Measurements from ENCODE around the gene ELOF1. TPM values are rescaled to one million over a fixed set of nuclear protein-coding genes. Genes with fewer than 3 reads are reported as not detected.

The ELOF1 gene
- polyA plus RNA-seq, 1 of the 3 experiments (the other 2 are of a cell fraction): 157 TPM

DNA sequence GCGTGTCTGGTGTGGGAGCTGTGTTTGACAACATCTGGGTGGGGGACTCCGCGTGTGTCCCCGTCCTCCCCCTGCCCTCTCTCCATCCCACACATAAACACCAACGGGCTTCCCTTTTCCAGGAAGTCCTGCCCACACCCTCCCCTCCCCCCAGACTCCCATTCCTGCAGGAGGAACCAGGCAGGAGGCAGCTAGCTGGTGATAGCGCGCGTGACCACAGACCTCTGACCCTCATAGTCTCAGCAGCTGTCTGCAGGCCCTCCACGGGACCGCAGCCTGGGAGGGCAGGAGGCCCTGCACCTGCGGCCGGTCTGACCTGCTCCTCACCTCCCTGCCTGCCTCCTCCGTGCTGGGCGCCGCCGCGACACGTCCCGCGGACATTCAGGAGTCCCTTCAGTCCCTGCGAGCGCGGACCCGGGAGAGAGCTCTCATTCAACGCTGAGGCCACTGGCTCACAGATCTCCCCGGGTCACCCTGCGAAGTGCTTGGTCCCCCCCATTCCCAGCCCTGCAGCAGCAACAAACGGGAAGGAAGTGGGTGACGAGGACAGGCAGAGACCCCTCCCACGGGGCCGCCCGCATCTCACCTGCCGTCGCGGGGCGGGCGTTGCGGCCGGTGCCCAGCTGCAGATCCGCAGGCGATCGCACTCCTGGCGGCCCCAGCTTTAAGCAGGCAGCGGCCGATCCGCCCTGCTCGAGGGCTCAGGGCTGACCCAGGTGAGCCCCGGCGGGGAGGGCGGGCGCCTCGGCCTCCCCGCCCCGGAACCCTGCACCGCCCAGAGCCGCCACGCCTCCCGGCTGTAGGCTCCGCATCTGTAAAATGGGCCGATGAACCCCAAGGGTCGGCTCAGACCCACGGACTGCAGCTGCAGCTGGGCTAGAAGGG lies 19.5 kb upstream of the ELOF1 start:
- H3K9me2 ChIP-seq: no peaks in the 10 kb centered on the region
- DNase-seq: peak; percentile 43
- H3K27me3 ChIP-seq (ENCODE audit: insufficient read depth): no peaks in the 10 kb centered on the region
- H3K4me2 ChIP-seq: no peak overlapping the region
- no peaks in the 10 kb centered on the region for H3F3A ChIP-seq (replicated peaks; ENCODE audit: insufficient read depth)
- POLR2A ChIA-PET: interaction anchor here (1.2 kb wide), 1 partner anchor 20 kb away, joined by 3 read pairs; the partner anchor contains the start of gene ELOF1
- no peaks in the 10 kb centered on the region; a peak in 1 of 4 replicates for H3K4me1 ChIP-seq (ENCODE audit: control insufficient read depth in 1 of 2, insufficient read depth in 2 of 2, low read depth in 1 of 2, low read length in 1 of 2)
- no peaks in the 10 kb centered on the region for H3K9me3 ChIP-seq
- no peak for TF ChIP-seq MXI1 (IDR thresholded peaks at IDR 0.05; ENCODE audit: low read depth, low read length)
- no peak for TF ChIP-seq MEF2A (IDR thresholded peaks at IDR 0.05; ENCODE audit: borderline replicate concordance, low read depth)
- TF ChIP-seq, protein P1, sequence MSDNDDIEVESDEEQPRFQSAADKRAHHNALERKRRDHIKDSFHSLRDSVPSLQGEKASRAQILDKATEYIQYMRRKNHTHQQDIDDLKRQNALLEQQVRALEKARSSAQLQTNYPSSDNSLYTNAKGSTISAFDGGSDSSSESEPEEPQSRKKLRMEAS (IDR thresholded peaks at IDR 0.05; ENCODE audit: low read depth): no peak
- TF ChIP-seq, protein P2, sequence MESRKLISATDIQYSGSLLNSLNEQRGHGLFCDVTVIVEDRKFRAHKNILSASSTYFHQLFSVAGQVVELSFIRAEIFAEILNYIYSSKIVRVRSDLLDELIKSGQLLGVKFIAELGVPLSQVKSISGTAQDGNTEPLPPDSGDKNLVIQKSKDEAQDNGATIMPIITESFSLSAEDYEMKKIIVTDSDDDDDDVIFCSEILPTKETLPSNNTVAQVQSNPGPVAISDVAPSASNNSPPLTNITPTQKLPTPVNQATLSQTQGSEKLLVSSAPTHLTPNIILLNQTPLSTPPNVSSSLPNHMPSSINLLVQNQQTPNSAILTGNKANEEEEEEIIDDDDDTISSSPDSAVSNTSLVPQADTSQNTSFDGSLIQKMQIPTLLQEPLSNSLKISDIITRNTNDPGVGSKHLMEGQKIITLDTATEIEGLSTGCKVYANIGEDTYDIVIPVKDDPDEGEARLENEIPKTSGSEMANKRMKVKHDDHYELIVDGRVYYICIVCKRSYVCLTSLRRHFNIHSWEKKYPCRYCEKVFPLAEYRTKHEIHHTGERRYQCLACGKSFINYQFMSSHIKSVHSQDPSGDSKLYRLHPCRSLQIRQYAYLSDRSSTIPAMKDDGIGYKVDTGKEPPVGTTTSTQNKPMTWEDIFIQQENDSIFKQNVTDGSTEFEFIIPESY (IDR thresholded peaks at IDR 0.05; ENCODE audit: borderline replicate concordance, low read depth): no peak
- TF ChIP-seq SIN3A (IDR thresholded peaks at IDR 0.05; ENCODE audit: borderline replicate concordance, low read depth, low read length): no peak
- no peaks in the 10 kb centered on the region for H3K36me3 ChIP-seq (replicated peaks in 1 of 2; ENCODE audit: control insufficient read depth in 1 of 2, insufficient read depth in 2 of 2, low read length in 1 of 2)
- H3K79me2 ChIP-seq (ENCODE audit: insufficient read depth): no peaks in the 10 kb centered on the region
- no peak overlapping the region for H3K27ac ChIP-seq (ENCODE audit: low read depth in 2 of 2, low read length in 1 of 2)
- no peak overlapping the region for H3K9ac ChIP-seq
- no peak overlapping the region for H3K4me3 ChIP-seq (ENCODE audit: low read depth in 2 of 2, low read length in 1 of 2)
- no peak overlapping the region for H2AFZ ChIP-seq (ENCODE audit: low read depth)
- no peaks in the 10 kb centered on the region for H4K20me1 ChIP-seq (ENCODE audit: insufficient read depth)
- CTCF ChIA-PET: interaction anchor here (1.0 kb wide), 2 partner anchors 42 to 83 kb away, joined by 3 to 4 read pairs; no protein-coding TSS in a partner anchor
- 84% methylated on average over 32 of the region's 62 CpGs for WGBS (ENCODE audit: low lambda C conversion rate)

DNA sequence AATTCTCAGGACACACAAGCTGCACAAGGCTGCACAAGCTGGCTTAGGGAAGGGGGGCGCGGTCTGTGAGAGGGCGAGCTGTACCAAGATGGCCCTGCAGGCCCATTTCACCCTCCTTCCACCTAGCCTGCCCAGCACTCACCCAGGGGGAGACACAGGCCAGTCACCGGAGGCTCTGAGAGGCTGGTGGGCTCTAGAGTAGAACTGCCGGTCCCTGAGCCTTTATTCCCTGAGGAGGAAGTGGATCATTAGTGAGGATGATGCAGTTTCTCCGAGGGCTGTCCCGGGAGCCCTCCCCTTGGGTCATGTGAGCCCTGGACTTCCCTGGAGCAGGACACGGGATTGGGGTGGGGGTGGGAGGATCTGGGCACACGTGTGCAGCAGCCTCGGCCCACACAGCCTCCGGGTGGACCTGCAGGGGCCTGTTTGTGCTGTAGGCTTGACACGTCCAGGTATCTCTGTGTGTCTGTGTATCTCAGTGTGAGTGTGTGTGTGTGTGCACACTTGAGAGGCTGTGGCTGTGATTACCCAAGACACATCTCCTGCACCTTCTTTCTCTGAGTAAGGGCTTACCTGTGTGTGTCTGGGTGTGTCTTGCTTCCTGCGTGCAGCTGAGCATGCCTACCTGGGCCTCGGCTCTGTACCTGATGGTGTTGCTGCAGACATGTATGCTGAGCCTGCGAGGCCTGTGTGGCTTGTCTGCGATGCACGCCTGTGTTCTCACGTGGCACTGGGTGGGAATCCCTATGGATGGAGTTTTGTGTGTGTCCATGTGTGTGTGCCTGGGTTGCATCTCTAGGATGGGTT lies 18.6 kb upstream of the ELOF1 start, which contains the start of gene ACP5:
Gene ACP5, minus strand, starts transcription at position 195 of the 807 bp plus-strand sequence. CDS start 328 bp downstream, outside the sequence.
- no peaks in the 10 kb centered on the region for H3K36me3 ChIP-seq (replicated peaks in 1 of 2; ENCODE audit: control insufficient read depth in 1 of 2, insufficient read depth in 2 of 2, low read length in 1 of 2)
- no peak within 1 kb of the TSS for H3K4me3 ChIP-seq (ENCODE audit: low read depth in 2 of 2, low read length in 1 of 2)
- ChIA-PET CTCF (interaction anchor here (1.0 to 1.4 kb wide), 3 partner anchors 42 to 95 kb away, joined by 3 to 4 read pairs (median 3); no protein-coding TSS in a partner anchor), POLR2A (interaction anchor here (1.2 kb wide), 1 partner anchor 19 kb away, joined by 3 read pairs; the partner anchor contains the start of gene ELOF1)
- no peaks in the 10 kb centered on the region for H4K20me1 ChIP-seq (ENCODE audit: insufficient read depth)
- no peaks in the 10 kb centered on the region for H3K79me2 ChIP-seq (ENCODE audit: insufficient read depth)
- H3K9ac ChIP-seq: no peak within 1 kb of the TSS
- H3K9me3 ChIP-seq: no peaks in the 10 kb centered on the region
- no peaks in the 10 kb centered on the region for H3K9me2 ChIP-seq
- WGBS (ENCODE audit: low lambda C conversion rate): 60% methylated on average over 9 of the region's 18 CpGs
- H3F3A ChIP-seq (replicated peaks; ENCODE audit: insufficient read depth): no peaks in the 10 kb centered on the region
- H3K4me1 ChIP-seq (ENCODE audit: control insufficient read depth in 1 of 2, insufficient read depth in 2 of 2, low read depth in 1 of 2, low read length in 1 of 2): no peaks in the 10 kb centered on the region; a peak in 1 of 4 replicates
- no peak within 1 kb of the TSS for H3K4me2 ChIP-seq
- H3K27me3 ChIP-seq (ENCODE audit: insufficient read depth): no peaks in the 10 kb centered on the region
- DNase-seq: peak; percentile 35
- no peak within 1 kb of the TSS for H2AFZ ChIP-seq (ENCODE audit: low read depth)
- no peak within 1 kb of the TSS for H3K27ac ChIP-seq (ENCODE audit: low read depth in 2 of 2, low read length in 1 of 2)
- TF ChIP-seq SMC3 (IDR thresholded peaks at IDR 0.05; ENCODE audit: low read depth, low read length): no peak
- no peak for TF ChIP-seq FOSL2 (IDR thresholded peaks at IDR 0.05; ENCODE audit: borderline replicate concordance, low read depth)
- TF ChIP-seq TEAD4 (IDR thresholded peaks at IDR 0.05; ENCODE audit: borderline replicate concordance, insufficient read depth): no peak

Data from SK-N-SH (cell line).